GM12875 (cell line): ENCODE results near the gene TNP1.

Experiments
- H3K4me3 ChIP-seq: one replicate; pipeline ENCODE4 v1.5.1; 2011; ENCODE audit warnings: low read depth, low read length, control low read depth
- CTCF ChIP-seq: IDR thresholded peaks from 2 replicates; pipeline ENCODE4 v1.5.1; 2011; ENCODE audit warnings: low read depth, mild to moderate bottlenecking, control low read depth, inconsistent platforms, low read length, moderate library complexity, borderline replicate concordance; ENCODE audit not compliant: insufficient read depth

TNP1 gene

GRCh38 chr2:216845426-216845825 lies 14.4 kb downstream of the TNP1 start:
- H3K4me3 ChIP-seq, result no peak overlapping the region
- no peak for TF ChIP-seq CTCF

- no peak for TF ChIP-seq CTCF
- H3K4me3 ChIP-seq, result no peak overlapping the region
Measured at GRCh38 chr2:216842636-216843035, 17.2 kb downstream of the TNP1 start.

- no peak overlapping the region for H3K4me3 ChIP-seq
- TF ChIP-seq CTCF, result no peak
Measured at GRCh38 chr2:216839688-216840087, 20.2 kb downstream of the TNP1 start.

GRCh38 chr2:216838151-216838550 lies 21.7 kb downstream of the TNP1 start:
- no peak overlapping the region for H3K4me3 ChIP-seq
- TF ChIP-seq CTCF, result no peak

GRCh38 chr2:216837740-216838139 lies 22.1 kb downstream of the TNP1 start:
- H3K4me3 ChIP-seq, result no peak overlapping the region
- no peak for TF ChIP-seq CTCF

- H3K4me3 ChIP-seq, result no peak overlapping the region
- no peak for TF ChIP-seq CTCF
Measured at GRCh38 chr2:216833061-216833460, 26.8 kb downstream of the TNP1 start.

- TF ChIP-seq CTCF, result no peak
- no peak overlapping the region for H3K4me3 ChIP-seq
Measured at GRCh38 chr2:216830346-216830745, 29.5 kb downstream of the TNP1 start.
